GM19463 (cell line): ENCODE measurements around the gene LSMEM2.
"Not testable (repeated sequence)": the region's sequence is repeated elsewhere in the genome, so short reads cannot be mapped to it uniquely, and the experiment has no call there.

ENCODE experiments used
- ATAC-seq: cut with Tn5 transposase; IDR thresholded peaks from one replicate; pipeline ENCODE4 v1.9.1; 2021; ENCODE audit warnings: mild to moderate bottlenecking, moderate library complexity; ENCODE audit not compliant: unreplicated experiment

The LSMEM2 gene

GRCh38 chr3:50278880-50279224, at the start of gene LSMEM2:
Gene LSMEM2, plus strand, starts transcription at chr3:50279087. Its CDS starts 27 bp downstream, at chr3:50279114.
- no peak for ATAC-seq

DNA sequence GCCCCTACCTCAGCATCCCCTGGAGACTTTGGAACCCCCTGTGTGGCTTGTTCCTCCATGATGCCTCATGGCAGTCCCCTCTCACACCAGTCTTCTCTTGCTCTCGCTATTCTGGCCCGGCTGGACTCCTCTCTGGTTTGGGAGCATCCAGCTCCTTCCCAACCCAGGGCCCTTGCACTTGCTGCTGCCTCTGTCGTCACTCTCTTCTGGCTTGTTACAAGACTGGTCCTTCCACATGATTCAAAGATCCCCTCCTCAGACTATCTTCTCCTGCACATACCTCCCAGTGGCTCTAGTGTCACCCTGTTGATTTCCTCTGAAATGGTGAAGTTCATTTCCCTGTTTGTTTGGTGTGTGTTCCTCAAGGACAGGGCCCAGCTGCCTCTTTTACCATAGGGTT, 49.4 kb upstream of the LSMEM2 start:
- no peak for ATAC-seq

DNA sequence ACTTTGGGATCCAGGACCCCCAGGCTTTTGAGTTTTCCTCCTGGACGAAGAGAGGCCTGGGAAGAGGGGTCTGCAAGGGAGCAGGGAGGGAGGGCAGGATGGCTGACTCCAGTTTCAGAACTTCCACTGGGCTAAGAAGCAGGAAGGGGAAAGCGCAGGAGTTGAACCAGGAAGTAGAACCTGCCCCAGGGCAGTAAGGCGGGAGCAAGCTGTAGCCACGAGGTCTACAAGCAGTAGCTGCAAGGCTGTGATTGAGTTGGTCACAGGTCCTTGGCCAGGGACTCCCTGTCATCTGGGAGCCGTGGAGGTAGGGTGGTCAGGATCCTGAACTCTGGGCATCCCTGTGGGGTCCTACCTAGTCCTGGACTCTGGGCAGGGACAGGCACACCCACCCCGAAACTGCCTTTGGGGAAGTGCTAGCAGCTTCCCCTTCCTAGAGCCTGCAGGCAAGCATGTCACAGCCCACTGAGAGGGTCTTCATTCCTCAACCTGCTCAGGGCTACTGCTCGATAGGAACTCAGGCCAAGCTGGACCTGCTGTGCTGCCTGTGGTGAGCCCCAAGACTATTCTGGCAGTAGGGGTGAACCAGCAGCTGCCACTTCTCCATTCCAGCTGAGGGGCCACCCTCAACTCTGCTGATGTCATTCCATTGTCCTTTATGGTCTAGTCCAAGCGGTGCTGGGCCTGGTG, 48.6 kb upstream of the LSMEM2 start:
- ATAC-seq = no peak

DNA sequence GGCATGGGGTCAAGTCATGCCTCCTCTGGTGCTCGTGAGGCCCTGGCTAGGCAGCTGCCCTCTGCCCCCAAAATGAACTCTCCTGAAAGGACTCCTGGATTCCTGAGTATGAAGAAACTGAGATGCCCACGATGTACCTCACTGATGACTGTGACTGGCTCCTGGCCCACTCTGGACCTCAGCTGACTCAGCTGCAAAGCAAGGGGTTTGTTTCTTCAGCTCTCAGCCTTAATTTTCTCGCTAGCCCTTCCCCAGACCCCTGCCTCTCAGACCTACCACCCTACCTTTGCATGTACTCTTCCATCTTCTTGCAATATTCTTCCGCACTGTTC, 48.1 kb upstream of the LSMEM2 start:
- ATAC-seq = no peak

GRCh38 chr3:50231581-50231980, 47.3 kb upstream of the LSMEM2 start:
- no peak for ATAC-seq

DNA sequence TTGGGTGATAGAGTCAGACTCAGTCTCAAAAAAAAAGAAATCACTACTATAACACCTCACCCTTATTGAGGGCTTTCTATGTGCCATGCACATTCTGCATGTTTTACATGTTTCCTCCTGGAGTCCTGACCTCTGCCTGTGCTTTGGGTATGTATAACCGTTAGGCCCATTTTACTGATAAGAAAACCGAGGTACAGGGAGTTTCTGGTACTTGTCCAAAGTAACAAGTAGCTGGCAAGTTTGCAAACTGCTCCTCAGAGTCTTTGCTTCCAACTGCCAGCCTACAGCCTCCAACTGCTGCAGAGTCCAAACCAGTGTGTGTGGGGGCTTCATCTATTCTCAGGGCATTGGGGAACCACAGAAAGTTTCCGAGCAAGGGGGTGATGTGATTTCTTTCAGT, 46.6 kb upstream of the LSMEM2 start:
- ATAC-seq = no peak

- ATAC-seq = no peak
Observed at GRCh38 chr3:50233176-50233575, 45.7 kb upstream of the LSMEM2 start.

- peak; percentile 92 for ATAC-seq
Observed at GRCh38 chr3:50235716-50236483, 43.0 kb upstream of the LSMEM2 start, which contains the start of gene GNAI2. Gene GNAI2, plus strand, starts transcription at chr3:50236204. Its CDS starts 132 bp downstream, at chr3:50236336.

GRCh38 chr3:50236484-50237132, 42.3 kb upstream of the LSMEM2 start:
- ATAC-seq = no peak

DNA sequence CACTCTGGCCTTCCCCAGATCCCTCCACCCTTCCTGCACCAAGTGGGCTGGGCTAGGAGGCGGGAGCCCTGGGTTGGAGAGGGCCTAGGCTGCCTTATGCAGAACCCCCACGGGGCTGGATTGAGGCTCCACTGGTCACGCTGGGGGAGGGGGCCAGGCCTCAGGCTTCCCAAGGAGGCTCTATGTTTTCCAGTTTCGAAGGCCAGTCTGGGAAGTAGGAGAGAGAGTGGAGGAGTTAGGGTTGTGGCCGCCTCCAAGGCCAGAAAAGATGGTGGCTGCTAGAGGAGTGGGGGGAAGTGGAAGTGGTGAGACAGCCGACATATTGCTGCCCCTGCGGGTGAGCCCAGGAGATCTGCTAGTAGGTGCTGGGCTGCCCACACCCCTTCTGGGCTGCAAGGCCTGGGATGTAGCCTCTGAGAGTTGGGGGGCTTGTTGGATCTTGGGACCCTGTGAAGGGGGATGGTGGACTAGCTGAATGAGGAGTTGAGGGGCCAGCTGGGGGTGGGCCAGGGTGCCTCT, 41.7 kb upstream of the LSMEM2 start:
- no peak for ATAC-seq

GRCh38 chr3:50237754-50238548, 40.9 kb upstream of the LSMEM2 start:
- peak; percentile 37 for ATAC-seq

GRCh38 chr3:50238549-50239026, 40.3 kb upstream of the LSMEM2 start:
- ATAC-seq = no peak

- ATAC-seq = no peak
Observed at GRCh38 chr3:50239649-50240048, 39.2 kb upstream of the LSMEM2 start.

- ATAC-seq = no peak
Observed at GRCh38 chr3:50241163-50241562, 37.7 kb upstream of the LSMEM2 start.

DNA sequence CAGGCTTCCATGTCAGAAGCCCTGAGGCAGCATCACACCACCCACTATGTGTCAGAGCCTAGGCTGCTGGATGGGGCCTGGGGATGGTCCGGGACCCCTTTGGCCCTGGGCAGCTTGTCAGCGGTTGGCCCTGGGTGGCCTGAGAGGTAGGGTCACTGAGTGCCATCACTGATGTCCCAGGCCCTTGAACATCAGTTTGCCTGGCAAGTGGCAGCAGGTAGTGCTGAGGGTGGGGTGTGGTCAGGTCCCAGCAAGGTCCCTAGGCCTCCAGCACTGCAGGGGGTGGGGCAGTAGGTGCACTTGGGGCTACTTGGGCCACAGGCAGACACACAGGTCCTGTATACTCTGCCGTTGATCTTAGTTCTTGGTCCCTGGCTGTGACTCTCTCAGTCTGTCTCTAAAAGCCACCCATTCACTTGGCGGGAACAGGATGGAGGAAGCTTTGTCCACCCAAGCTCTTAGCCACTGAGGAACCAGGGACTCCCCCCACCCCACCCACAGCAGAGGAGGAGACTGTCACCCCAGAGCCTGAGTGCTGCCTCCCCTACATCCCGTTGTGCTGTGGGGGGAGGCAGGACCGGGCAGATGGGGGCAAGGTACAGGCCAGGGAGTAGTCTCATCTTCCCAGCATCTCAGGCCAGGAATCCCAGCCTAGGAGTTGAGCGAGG, 37.0 kb upstream of the LSMEM2 start:
- no peak for ATAC-seq

GRCh38 chr3:50242381-50242770, 36.5 kb upstream of the LSMEM2 start:
- no peak for ATAC-seq

GRCh38 chr3:50242851-50243542, 35.9 kb upstream of the LSMEM2 start:
- no peak for ATAC-seq

- no peak for ATAC-seq
Observed at GRCh38 chr3:50243543-50243895, 35.4 kb upstream of the LSMEM2 start.

DNA sequence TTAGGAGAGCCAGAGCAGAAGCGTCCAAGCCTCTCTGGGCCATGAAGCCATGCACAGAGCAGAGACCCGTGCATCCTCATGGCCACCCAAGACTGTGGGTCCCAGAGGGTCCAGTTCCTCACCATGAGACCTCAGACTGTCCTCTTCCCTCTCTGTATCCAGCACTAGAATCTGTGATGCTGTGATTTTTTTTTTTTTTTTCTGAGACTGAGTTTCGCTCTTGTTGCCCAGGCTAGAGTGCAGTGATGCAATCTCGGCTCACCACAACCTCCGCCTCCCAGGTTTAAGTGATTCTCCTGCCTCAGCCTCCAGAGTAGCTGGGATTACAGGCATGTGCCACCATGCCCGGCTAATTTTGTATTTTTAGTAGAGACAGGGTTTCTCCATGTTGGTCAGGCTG, 34.1 kb upstream of the LSMEM2 start:
- not testable (repeated sequence) for ATAC-seq

- no peak for ATAC-seq
Observed at GRCh38 chr3:50245251-50245745, 33.6 kb upstream of the LSMEM2 start.
